Adipocyte (in vitro differentiated cells): ENCODE results near the gene CCDC110.
"Not testable (repeated sequence)": the region's sequence is repeated elsewhere in the genome, so short reads cannot be mapped to it uniquely, and the experiment has no call there.

ENCODE experiments used
- DNase-seq: peaks from one replicate; pipeline ENCODE4 v3.0.0-alpha.2; 2015; ENCODE audit warnings: low read depth
- H3K27me3 ChIP-seq: replicated peaks from 2 replicates; pipeline ENCODE4 v1.7.0; 2013; ENCODE audit warnings: mild to moderate bottlenecking, low read length, moderate library complexity; ENCODE audit not compliant: control insufficient read depth, insufficient read depth
- H3K36me3 ChIP-seq: 2 replicates; pipeline ENCODE4 v1.7.0; 2013; ENCODE audit warnings: low read length, mild to moderate bottlenecking, moderate library complexity; ENCODE audit not compliant: control insufficient read depth, insufficient read depth, severe bottlenecking
- H3K4me1 ChIP-seq: 2 replicates; pipeline ENCODE4 v1.7.0; 2013; ENCODE audit warnings: mild to moderate bottlenecking, low read length, moderate library complexity; ENCODE audit not compliant: control insufficient read depth, insufficient read depth
- H3K4me3 ChIP-seq: 2 replicates; pipeline ENCODE4 v1.7.0; 2013; ENCODE audit warnings: mild to moderate bottlenecking, low read length, moderate library complexity
- H3K9ac ChIP-seq: 2 replicates; pipeline ENCODE4 v1.7.0; 2013; ENCODE audit warnings: mild to moderate bottlenecking, low read length, moderate library complexity
- H3K9me3 ChIP-seq: 2 replicates; pipeline ENCODE4 v1.7.0; 2013; ENCODE audit warnings: mild to moderate bottlenecking, low read length, moderate library complexity; ENCODE audit not compliant: control insufficient read depth

The CCDC110 gene

GRCh38 chr4:185471235-185472102 is at the start of gene CCDC110:
TSS of gene CCDC110 (minus strand) at chr4:185471733. CDS start at chr4:185471683, 50 bp downstream.
- Histone ChIP-seq H3K4me3 (peak within 1 kb of the TSS; percentile 90), H3K27me3 (no peaks in the 10 kb centered on the region), H3K36me3 (no peaks in the 10 kb centered on the region), H3K9me3 (no peaks in the 10 kb centered on the region), H3K9ac (peak within 1 kb of the TSS; percentile 80), H3K4me1 (peaks cover 13% of the 10 kb centered on the region)
- peak; percentile 100 for DNase-seq

- H3K36me3 ChIP-seq = no peaks in the 10 kb centered on the region
- H3K4me1 ChIP-seq = no peaks in the 10 kb centered on the region
- H3K9me3 ChIP-seq = no peaks in the 10 kb centered on the region
- H3K9ac ChIP-seq = no peak overlapping the region
- DNase-seq = no peak
- H3K27me3 ChIP-seq = no peaks in the 10 kb centered on the region
- no peak overlapping the region for H3K4me3 ChIP-seq
These were observed 48.6 kb upstream of the CCDC110 start for GRCh38 chr4:185520119-185520518.

GRCh38 chr4:185518494-185518893 is 47.0 kb upstream of the CCDC110 start:
- Histone ChIP-seq H3K9ac (no peak overlapping the region), H3K4me1 (peaks cover 4% of the 10 kb centered on the region), H3K4me3 (no peak overlapping the region), H3K36me3 (no peaks in the 10 kb centered on the region), H3K9me3 (no peaks in the 10 kb centered on the region), H3K27me3 (no peaks in the 10 kb centered on the region)
- no peak for DNase-seq

- Histone ChIP-seq H3K9ac (no peak overlapping the region), H3K4me3 (no peak overlapping the region), H3K36me3 (no peaks in the 10 kb centered on the region), H3K27me3 (no peaks in the 10 kb centered on the region), H3K4me1 (peaks cover 5% of the 10 kb centered on the region), H3K9me3 (no peaks in the 10 kb centered on the region)
- DNase-seq = no peak
These were observed 46.5 kb upstream of the CCDC110 start for GRCh38 chr4:185518069-185518468.

GRCh38 chr4:185515248-185515647 is 43.7 kb upstream of the CCDC110 start:
- Histone ChIP-seq H3K4me3 (no peak overlapping the region), H3K9ac (no peak overlapping the region), H3K27me3 (no peaks in the 10 kb centered on the region), H3K9me3 (no peaks in the 10 kb centered on the region), H3K36me3 (no peaks in the 10 kb centered on the region), H3K4me1 (peaks cover 10% of the 10 kb centered on the region)
- no peak for DNase-seq

- no peaks in the 10 kb centered on the region for H3K36me3 ChIP-seq
- no peak for DNase-seq
- H3K27me3 ChIP-seq = no peaks in the 10 kb centered on the region
- peaks cover 10% of the 10 kb centered on the region for H3K4me1 ChIP-seq
- no peak overlapping the region for H3K4me3 ChIP-seq
- no peak overlapping the region for H3K9ac ChIP-seq
- H3K9me3 ChIP-seq = no peaks in the 10 kb centered on the region
These were observed 42.7 kb upstream of the CCDC110 start for GRCh38 chr4:185514182-185514697.

GRCh38 chr4:185513489-185514181 is 42.1 kb upstream of the CCDC110 start:
- Histone ChIP-seq H3K36me3 (no peaks in the 10 kb centered on the region), H3K9me3 (no peaks in the 10 kb centered on the region), H3K27me3 (no peaks in the 10 kb centered on the region), H3K9ac (no peak overlapping the region), H3K4me1 (peaks cover 10% of the 10 kb centered on the region), H3K4me3 (no peak overlapping the region)
- DNase-seq = peak; percentile 7

GRCh38 chr4:185512516-185512915 is 41.0 kb upstream of the CCDC110 start:
- Histone ChIP-seq H3K4me1 (peaks cover 10% of the 10 kb centered on the region), H3K27me3 (no peaks in the 10 kb centered on the region), H3K4me3 (no peak overlapping the region), H3K9ac (no peak overlapping the region), H3K9me3 (no peaks in the 10 kb centered on the region), H3K36me3 (no peaks in the 10 kb centered on the region)
- DNase-seq = peak; percentile 60

- not testable (repeated sequence) for H3K9ac ChIP-seq, H3K27me3 ChIP-seq, DNase-seq, H3K4me1 ChIP-seq, H3K4me3 ChIP-seq, H3K9me3 ChIP-seq, H3K36me3 ChIP-seq
These were observed 39.7 kb upstream of the CCDC110 start for GRCh38 chr4:185511243-185511642.

GRCh38 chr4:185510806-185511205 is 39.3 kb upstream of the CCDC110 start:
- no peaks in the 10 kb centered on the region for H3K27me3 ChIP-seq
- H3K36me3 ChIP-seq = no peaks in the 10 kb centered on the region
- no peak overlapping the region for H3K9ac ChIP-seq
- DNase-seq = no peak
- H3K4me1 ChIP-seq = peaks cover 10% of the 10 kb centered on the region
- no peak overlapping the region for H3K4me3 ChIP-seq
- H3K9me3 ChIP-seq = no peaks in the 10 kb centered on the region

- Histone ChIP-seq H3K36me3 (no peaks in the 10 kb centered on the region), H3K9ac (no peak overlapping the region)
- no peak for DNase-seq
These were observed 36.6 kb upstream of the CCDC110 start for GRCh38 chr4:185508181-185508580.

More at GRCh38 chr4:185508181-185508580, 36.6 kb upstream of the CCDC110 start:
- Histone ChIP-seq H3K4me1 (peaks cover 5% of the 10 kb centered on the region), H3K27me3 (no peaks in the 10 kb centered on the region), H3K4me3 (no peak overlapping the region), H3K9me3 (no peaks in the 10 kb centered on the region)
